ENCODE measurements around the gene IFIH1.

DNA sequence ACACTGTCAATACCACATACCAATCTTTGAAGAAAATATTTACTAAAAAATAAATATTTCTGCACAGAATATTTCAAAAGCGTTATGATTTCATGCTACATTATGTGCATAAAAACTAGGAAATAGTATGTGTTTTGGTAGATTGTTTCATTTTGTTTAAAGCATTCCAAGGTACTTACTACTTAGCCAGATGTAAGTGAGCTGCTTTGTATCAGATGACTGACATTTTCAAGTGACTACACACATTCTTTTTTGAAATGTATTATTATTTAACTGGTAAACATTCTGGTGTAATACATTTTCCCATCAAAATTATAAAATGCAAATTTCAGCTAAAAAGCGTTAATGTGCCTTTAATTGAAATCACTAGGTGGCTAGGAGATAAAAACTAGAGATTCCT, 46.9 kb upstream of the IFIH1 start:
- TF ChIP-seq, protein P1, sequence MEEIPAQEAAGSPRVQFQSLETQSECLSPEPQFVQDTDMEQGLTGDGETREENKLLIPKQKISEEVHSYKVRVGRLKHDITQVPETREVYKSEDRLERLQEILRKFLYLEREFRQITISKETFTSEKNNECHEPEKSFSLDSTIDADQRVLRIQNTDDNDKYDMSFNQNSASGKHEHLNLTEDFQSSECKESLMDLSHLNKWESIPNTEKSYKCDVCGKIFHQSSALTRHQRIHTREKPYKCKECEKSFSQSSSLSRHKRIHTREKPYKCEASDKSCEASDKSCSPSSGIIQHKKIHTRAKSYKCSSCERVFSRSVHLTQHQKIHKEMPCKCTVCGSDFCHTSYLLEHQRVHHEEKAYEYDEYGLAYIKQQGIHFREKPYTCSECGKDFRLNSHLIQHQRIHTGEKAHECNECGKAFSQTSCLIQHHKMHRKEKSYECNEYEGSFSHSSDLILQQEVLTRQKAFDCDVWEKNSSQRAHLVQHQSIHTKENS (CRISPR knock-in tag; IDR thresholded peaks at IDR 0.05): no peak
- TF ChIP-seq, protein P2, sequence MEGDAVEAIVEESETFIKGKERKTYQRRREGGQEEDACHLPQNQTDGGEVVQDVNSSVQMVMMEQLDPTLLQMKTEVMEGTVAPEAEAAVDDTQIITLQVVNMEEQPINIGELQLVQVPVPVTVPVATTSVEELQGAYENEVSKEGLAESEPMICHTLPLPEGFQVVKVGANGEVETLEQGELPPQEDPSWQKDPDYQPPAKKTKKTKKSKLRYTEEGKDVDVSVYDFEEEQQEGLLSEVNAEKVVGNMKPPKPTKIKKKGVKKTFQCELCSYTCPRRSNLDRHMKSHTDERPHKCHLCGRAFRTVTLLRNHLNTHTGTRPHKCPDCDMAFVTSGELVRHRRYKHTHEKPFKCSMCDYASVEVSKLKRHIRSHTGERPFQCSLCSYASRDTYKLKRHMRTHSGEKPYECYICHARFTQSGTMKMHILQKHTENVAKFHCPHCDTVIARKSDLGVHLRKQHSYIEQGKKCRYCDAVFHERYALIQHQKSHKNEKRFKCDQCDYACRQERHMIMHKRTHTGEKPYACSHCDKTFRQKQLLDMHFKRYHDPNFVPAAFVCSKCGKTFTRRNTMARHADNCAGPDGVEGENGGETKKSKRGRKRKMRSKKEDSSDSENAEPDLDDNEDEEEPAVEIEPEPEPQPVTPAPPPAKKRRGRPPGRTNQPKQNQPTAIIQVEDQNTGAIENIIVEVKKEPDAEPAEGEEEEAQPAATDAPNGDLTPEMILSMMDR (IDR thresholded peaks at IDR 0.05 in 2 of 3, conservative IDR thresholded peaks at IDR 0.05 in 1 of 3; ENCODE audit: insufficient read depth in 2 of 3, low read depth in 1 of 3, low read length in 3 of 3): no peak
- TF ChIP-seq EZH2 (IDR thresholded peaks at IDR 0.05; ENCODE audit: borderline replicate concordance, low read depth, low read length) (no peak), GABPB1 (CRISPR knock-in tag; IDR thresholded peaks at IDR 0.05) (no peak), FOXK1 (CRISPR knock-in tag; IDR thresholded peaks at IDR 0.05; ENCODE audit: borderline replicate concordance) (no peak), ZNF780A (CRISPR knock-in tag; IDR thresholded peaks at IDR 0.05) (no peak), RAD21 (CRISPR knock-in tag; conservative IDR thresholded peaks at IDR 0.05 in 1 of 2, IDR thresholded peaks at IDR 0.05 in 1 of 2) (no peak), SAP30 (IDR thresholded peaks at IDR 0.05; ENCODE audit: borderline replicate concordance, insufficient read depth, low read depth, low read length, poor library complexity, severe bottlenecking) (no peak)
- TF ChIP-seq, protein P3, sequence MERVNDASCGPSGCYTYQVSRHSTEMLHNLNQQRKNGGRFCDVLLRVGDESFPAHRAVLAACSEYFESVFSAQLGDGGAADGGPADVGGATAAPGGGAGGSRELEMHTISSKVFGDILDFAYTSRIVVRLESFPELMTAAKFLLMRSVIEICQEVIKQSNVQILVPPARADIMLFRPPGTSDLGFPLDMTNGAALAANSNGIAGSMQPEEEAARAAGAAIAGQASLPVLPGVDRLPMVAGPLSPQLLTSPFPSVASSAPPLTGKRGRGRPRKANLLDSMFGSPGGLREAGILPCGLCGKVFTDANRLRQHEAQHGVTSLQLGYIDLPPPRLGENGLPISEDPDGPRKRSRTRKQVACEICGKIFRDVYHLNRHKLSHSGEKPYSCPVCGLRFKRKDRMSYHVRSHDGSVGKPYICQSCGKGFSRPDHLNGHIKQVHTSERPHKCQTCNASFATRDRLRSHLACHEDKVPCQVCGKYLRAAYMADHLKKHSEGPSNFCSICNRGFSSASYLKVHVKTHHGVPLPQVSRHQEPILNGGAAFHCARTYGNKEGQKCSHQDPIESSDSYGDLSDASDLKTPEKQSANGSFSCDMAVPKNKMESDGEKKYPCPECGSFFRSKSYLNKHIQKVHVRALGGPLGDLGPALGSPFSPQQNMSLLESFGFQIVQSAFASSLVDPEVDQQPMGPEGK (CRISPR knock-in tag; IDR thresholded peaks at IDR 0.05; ENCODE audit: borderline replicate concordance): no peak

Measured in K562 (cell line).